Measurements from ENCODE around the gene GNB1.
"Not testable (repeated sequence)": the region's sequence is repeated elsewhere in the genome, so short reads cannot be mapped to it uniquely, and the experiment has no call there.

GNB1 gene

DNA sequence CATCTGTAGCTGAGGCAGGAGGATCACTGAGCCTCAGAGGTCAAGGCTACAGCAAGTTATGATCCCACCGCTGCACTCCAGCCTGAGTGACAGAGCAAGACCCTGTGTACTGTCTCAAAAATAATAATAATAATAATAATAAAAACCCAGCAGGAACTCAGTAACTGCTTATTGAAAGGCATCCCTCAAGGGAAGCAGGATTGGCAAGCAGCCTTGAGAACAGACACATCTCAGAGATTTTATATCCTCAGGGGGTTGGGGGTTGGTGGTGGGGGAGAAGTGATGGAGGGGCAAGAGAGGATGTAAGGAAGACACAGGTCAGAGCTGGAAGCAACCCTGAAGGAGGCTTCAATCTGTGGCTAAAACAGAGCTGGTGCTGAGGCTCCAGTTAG lies 29.6 kb downstream of the GNB1 start:
- Histone ChIP-seq H2BK120ac (ENCODE audit: low read depth, low read length) (no peak overlapping the region), H3K79me1 (replicated peaks; ENCODE audit: low read length, poor library complexity, severe bottlenecking) (no peaks in the 10 kb centered on the region), H3K4me2 (ENCODE audit: low read length, poor library complexity, severe bottlenecking) (no peak overlapping the region), H4K8ac (ENCODE audit: low read length) (no peak overlapping the region), H3K27me3 (ENCODE audit: control insufficient read depth in 1 of 2, insufficient read depth in 1 of 2, low read length in 2 of 2) (no peaks in the 10 kb centered on the region), H3K9me3 (ENCODE audit: control insufficient read depth, low read length) (no peaks in the 10 kb centered on the region), H2BK12ac (ENCODE audit: low read length in 2 of 2) (no peak overlapping the region), H3K14ac (ENCODE audit: low read length in 2 of 2) (no peak overlapping the region), H3K4ac (ENCODE audit: low read depth in 1 of 2, low read length in 2 of 2) (no peak overlapping the region), H2AFZ (ENCODE audit: low read depth, low read length) (no peak overlapping the region), H3K18ac (ENCODE audit: low read depth in 1 of 2, low read length in 2 of 2) (no peak overlapping the region), H3K36me3 (ENCODE audit: control insufficient read depth in 1 of 2, insufficient read depth in 2 of 2, low read depth in 1 of 2, low read length in 2 of 2) (peaks cover 0 to 16% of the 10 kb centered on the region in 2 experiments), H3K4me1 (ENCODE audit: control insufficient read depth, insufficient read depth, low read depth, low read length) (peaks cover 32% of the 10 kb centered on the region), H2BK15ac (ENCODE audit: low read depth, poor library complexity, severe bottlenecking) (no peak overlapping the region), H3K4me3 (ENCODE audit: insufficient read depth in 1 of 2, low read depth in 1 of 2, low read length in 2 of 2) (no peak overlapping the region), H3K27ac (ENCODE audit: low read length, poor library complexity, severe bottlenecking) (no peak overlapping the region), H2AK5ac (ENCODE audit: low read length, severe bottlenecking) (no peak overlapping the region), H3K9ac (ENCODE audit: low read length) (peak overlapping the region; percentile 13), H4K91ac (ENCODE audit: low read length) (no peak overlapping the region), H3K23ac (ENCODE audit: low read length in 2 of 2) (no peak overlapping the region), H2BK5ac (ENCODE audit: low read depth, low read length, poor library complexity, severe bottlenecking) (no peak overlapping the region)
- WGBS, result no CpG with 5 or more reads among the region's 1 CpG
- DNase-seq, result no peak

DNA sequence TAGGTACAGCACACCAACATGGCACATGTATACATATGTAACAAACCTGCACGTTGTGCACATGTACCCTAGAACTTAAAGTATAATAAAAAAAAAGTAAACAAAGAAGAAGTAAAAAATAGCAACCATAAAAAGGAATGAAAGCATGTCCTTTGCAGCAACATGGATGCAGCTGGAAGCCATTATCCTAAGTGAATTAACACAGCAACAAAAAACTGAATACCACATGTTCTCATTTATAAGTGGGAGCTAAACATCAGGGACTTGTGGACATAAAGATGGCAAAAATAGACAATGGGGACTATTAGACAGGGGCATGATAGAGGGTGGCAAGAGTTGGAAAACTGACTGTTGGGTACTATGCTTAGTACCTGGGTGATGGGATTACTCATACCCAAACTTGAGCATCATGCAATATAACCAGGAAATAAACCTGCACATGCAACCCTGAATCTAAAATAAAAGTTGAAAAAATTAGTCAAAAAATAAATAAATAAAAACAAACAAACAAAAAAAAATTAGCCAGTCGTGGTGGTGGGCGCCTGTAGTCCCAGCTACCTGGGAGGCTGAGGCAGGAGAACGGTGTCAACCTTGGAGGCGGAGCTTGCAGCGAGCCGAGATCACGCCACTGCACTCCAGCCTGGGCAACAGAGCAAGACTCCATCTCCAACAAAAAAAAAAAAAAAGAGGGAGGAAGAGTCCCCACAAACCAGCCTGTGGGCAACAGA lies 30.8 kb downstream of the GNB1 start:
- H3K27me3 ChIP-seq (ENCODE audit: control insufficient read depth in 1 of 2, insufficient read depth in 1 of 2, low read length in 2 of 2); H2BK120ac ChIP-seq (ENCODE audit: low read depth, low read length); H2BK5ac ChIP-seq (ENCODE audit: low read depth, low read length, poor library complexity, severe bottlenecking); H3K79me1 ChIP-seq (replicated peaks; ENCODE audit: low read length, poor library complexity, severe bottlenecking); H3K9me3 ChIP-seq (ENCODE audit: control insufficient read depth, low read length); H3K4ac ChIP-seq (ENCODE audit: low read depth in 1 of 2, low read length in 2 of 2); H3K27ac ChIP-seq (ENCODE audit: low read length, poor library complexity, severe bottlenecking); H3K4me2 ChIP-seq (ENCODE audit: low read length, poor library complexity, severe bottlenecking); H2AK5ac ChIP-seq (ENCODE audit: low read length, severe bottlenecking); DNase-seq; H2BK15ac ChIP-seq (ENCODE audit: low read depth, poor library complexity, severe bottlenecking); H3K18ac ChIP-seq (ENCODE audit: low read depth in 1 of 2, low read length in 2 of 2); H4K91ac ChIP-seq (ENCODE audit: low read length); H4K8ac ChIP-seq (ENCODE audit: low read length); H3K14ac ChIP-seq (ENCODE audit: low read length in 2 of 2); H3K23ac ChIP-seq (ENCODE audit: low read length in 2 of 2); H2BK12ac ChIP-seq (ENCODE audit: low read length in 2 of 2); H2AFZ ChIP-seq (ENCODE audit: low read depth, low read length): not testable (repeated sequence)
- Histone ChIP-seq H3K4me1 (ENCODE audit: control insufficient read depth, insufficient read depth, low read depth, low read length) (peaks cover 33% of the 10 kb centered on the region), H3K4me3 (ENCODE audit: insufficient read depth in 1 of 2, low read depth in 1 of 2, low read length in 2 of 2) (peak overlapping the region in 1 of 2 experiments; percentile 67), H3K36me3 (ENCODE audit: control insufficient read depth in 1 of 2, insufficient read depth in 2 of 2, low read depth in 1 of 2, low read length in 2 of 2) (peaks cover 0 to 16% of the 10 kb centered on the region in 2 experiments), H3K9ac (ENCODE audit: low read length) (peak overlapping the region; percentile 70)
- 92% methylated on average over 7 of the region's 8 CpGs for WGBS

DNA sequence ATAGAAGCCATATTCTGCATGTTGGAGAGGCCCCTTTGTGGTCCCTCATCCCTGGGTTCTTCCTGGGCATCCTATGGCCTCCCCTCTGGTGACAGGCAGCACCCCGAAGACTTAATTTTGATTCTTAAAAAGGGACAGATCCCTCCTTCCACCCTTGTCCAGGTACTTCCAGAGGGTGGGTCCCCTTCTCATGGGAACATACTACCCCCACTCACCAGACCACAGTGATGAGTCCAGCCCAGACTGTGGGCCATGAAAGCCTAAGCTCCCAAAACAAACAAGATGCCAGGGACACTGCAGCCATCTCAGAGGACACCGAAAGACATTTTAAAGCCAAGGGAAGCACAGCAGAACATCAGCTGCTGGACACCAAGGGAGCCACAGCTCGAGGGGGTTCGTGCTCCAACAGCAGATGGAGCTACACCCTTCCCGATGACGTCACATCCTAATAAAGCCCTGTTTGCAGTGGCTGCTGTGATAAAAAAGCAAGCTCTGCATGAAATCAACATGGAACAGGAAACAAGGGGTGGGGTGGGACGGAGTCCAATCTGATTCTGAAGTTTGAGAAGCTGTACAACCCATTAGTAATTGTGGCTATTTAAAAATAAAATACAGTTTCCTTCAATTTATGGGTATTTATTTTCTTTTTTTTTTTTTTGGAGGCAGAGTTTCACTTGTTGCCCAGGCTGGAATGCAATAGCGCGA lies 32.4 kb downstream of the GNB1 start:
- peak; percentile 92 for DNase-seq
- Histone ChIP-seq H2BK15ac (ENCODE audit: low read depth, poor library complexity, severe bottlenecking) (no peak overlapping the region), H3K27me3 (ENCODE audit: control insufficient read depth in 1 of 2, insufficient read depth in 1 of 2, low read length in 2 of 2) (no peaks in the 10 kb centered on the region), H3K79me1 (replicated peaks; ENCODE audit: low read length, poor library complexity, severe bottlenecking) (no peaks in the 10 kb centered on the region), H2AFZ (ENCODE audit: low read depth, low read length) (no peak overlapping the region), H3K27ac (ENCODE audit: low read length, poor library complexity, severe bottlenecking) (no peak overlapping the region), H2AK5ac (ENCODE audit: low read length, severe bottlenecking) (no peak overlapping the region), H3K18ac (ENCODE audit: low read depth in 1 of 2, low read length in 2 of 2) (peak overlapping the region; percentile 14 to 15), H3K36me3 (ENCODE audit: control insufficient read depth in 1 of 2, insufficient read depth in 2 of 2, low read depth in 1 of 2, low read length in 2 of 2) (peaks cover 0 to 16% of the 10 kb centered on the region in 2 experiments), H3K14ac (ENCODE audit: low read length in 2 of 2) (no peak overlapping the region), H3K4me1 (ENCODE audit: control insufficient read depth, insufficient read depth, low read depth, low read length) (peaks cover 31% of the 10 kb centered on the region), H4K91ac (ENCODE audit: low read length) (peak overlapping the region; percentile 66), H3K9ac (ENCODE audit: low read length) (peak overlapping the region; percentile 70), H3K4me2 (ENCODE audit: low read length, poor library complexity, severe bottlenecking) (no peak overlapping the region), H2BK120ac (ENCODE audit: low read depth, low read length) (no peak overlapping the region), H3K9me3 (ENCODE audit: control insufficient read depth, low read length) (no peaks in the 10 kb centered on the region), H3K23ac (ENCODE audit: low read length in 2 of 2) (no peak overlapping the region), H3K4ac (ENCODE audit: low read depth in 1 of 2, low read length in 2 of 2) (no peak overlapping the region), H3K4me3 (ENCODE audit: insufficient read depth in 1 of 2, low read depth in 1 of 2, low read length in 2 of 2) (peak overlapping the region in 1 of 2 experiments; percentile 67), H2BK12ac (ENCODE audit: low read length in 2 of 2) (no peak overlapping the region), H2BK5ac (ENCODE audit: low read depth, low read length, poor library complexity, severe bottlenecking) (no peak overlapping the region), H4K8ac (ENCODE audit: low read length) (no peak overlapping the region)
- 54% methylated on average over 7 of the region's 9 CpGs for WGBS

DNA sequence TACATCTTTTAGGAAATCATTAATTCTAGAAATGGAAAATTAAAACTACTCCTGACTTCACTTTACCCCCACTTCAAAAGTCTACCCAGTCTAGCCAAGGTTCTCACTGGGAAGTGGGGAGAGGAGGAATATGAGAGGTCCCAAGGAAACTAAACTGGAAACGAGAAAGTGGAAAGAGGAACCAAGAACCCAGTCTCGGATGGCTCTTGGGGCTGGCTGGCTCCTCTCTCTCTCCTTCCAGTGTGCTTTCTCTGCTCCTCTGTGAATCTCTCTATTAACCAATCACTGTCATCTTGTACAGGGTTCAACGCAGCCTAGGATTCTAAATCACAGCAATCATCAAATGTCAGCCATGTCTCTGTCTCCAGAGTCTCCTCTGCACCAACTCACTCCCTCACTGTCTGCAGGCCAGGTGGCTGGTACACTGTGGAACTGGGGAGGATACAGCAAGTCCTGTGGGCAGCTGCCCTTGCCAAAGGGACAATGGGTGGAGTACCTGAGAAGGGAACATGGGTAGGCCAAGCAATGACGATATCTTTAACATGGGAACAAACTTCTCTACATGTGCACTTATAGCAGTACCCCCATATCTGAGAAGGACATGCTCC lies 33.7 kb downstream of the GNB1 start:
- Histone ChIP-seq H2BK5ac (ENCODE audit: low read depth, low read length, poor library complexity, severe bottlenecking) (no peak overlapping the region), H3K4me2 (ENCODE audit: low read length, poor library complexity, severe bottlenecking) (no peak overlapping the region), H3K9me3 (ENCODE audit: control insufficient read depth, low read length) (no peaks in the 10 kb centered on the region), H2AK5ac (ENCODE audit: low read length, severe bottlenecking) (no peak overlapping the region), H3K18ac (ENCODE audit: low read depth in 1 of 2, low read length in 2 of 2) (no peak overlapping the region), H3K27me3 (ENCODE audit: control insufficient read depth in 1 of 2, insufficient read depth in 1 of 2, low read length in 2 of 2) (no peaks in the 10 kb centered on the region), H2BK120ac (ENCODE audit: low read depth, low read length) (no peak overlapping the region), H2BK15ac (ENCODE audit: low read depth, poor library complexity, severe bottlenecking) (no peak overlapping the region), H3K4me1 (ENCODE audit: control insufficient read depth, insufficient read depth, low read depth, low read length) (peaks cover 24% of the 10 kb centered on the region), H4K8ac (ENCODE audit: low read length) (no peak overlapping the region), H3K9ac (ENCODE audit: low read length) (peak overlapping the region; percentile 27), H3K36me3 (ENCODE audit: control insufficient read depth in 1 of 2, insufficient read depth in 2 of 2, low read depth in 1 of 2, low read length in 2 of 2) (peaks cover 4 to 17% of the 10 kb centered on the region in 2 experiments), H3K4ac (ENCODE audit: low read depth in 1 of 2, low read length in 2 of 2) (no peak overlapping the region), H3K23ac (ENCODE audit: low read length in 2 of 2) (no peak overlapping the region), H2AFZ (ENCODE audit: low read depth, low read length) (no peak overlapping the region), H3K79me1 (replicated peaks; ENCODE audit: low read length, poor library complexity, severe bottlenecking) (no peaks in the 10 kb centered on the region), H3K14ac (ENCODE audit: low read length in 2 of 2) (no peak overlapping the region), H4K91ac (ENCODE audit: low read length) (no peak overlapping the region), H2BK12ac (ENCODE audit: low read length in 2 of 2) (no peak overlapping the region), H3K4me3 (ENCODE audit: insufficient read depth in 1 of 2, low read depth in 1 of 2, low read length in 2 of 2) (no peak overlapping the region), H3K27ac (ENCODE audit: low read length, poor library complexity, severe bottlenecking) (no peak overlapping the region)
- WGBS, result 89% methylated on average over 2 of the region's 4 CpGs
- DNase-seq, result no peak
